Measurements from ENCODE around the gene HMGN1.

HMGN1 gene

DNA sequence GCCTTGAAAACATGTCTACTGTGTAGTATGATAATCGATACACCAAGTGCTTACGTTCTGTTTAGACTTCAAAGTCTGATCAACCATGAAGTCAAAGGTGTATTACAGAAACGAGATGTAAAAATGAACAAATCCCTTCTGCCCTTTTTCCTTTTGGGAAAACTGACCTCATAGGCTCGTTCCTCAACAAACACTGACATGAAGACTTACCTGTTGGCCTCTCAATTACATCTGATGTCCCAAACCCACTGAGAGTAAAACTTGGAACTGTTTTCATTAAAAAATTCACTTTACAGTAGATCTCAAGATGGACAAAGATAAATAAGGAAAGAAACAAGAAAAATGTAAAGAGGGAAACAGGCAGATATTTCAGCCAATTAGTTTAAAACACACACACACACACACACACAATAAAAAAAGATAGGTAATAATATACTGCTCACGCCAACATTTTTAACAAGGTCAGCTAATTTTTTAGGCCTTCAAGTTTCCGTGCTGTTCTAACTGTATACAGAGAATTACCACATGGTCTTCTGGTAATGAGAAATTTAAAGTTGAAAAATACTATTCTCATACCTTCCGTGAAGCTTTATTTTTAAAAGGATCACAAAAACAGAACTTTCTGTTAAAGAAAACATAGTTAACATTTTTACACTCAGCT lies 2.1 kb downstream of the HMGN1 start:
- TF ChIP-seq EP300 (IDR thresholded peaks at IDR 0.05; ENCODE audit: borderline replicate concordance) (no peak), YY1 (IDR thresholded peaks at IDR 0.05; ENCODE audit: low read depth) (no peak), CEBPB (IDR thresholded peaks at IDR 0.05) (no peak), TAF1 (IDR thresholded peaks at IDR 0.05; ENCODE audit: low read depth) (no peak), TCF12 (IDR thresholded peaks at IDR 0.05; ENCODE audit: low read depth) (no peak)
- TF ChIP-seq, protein P1, sequence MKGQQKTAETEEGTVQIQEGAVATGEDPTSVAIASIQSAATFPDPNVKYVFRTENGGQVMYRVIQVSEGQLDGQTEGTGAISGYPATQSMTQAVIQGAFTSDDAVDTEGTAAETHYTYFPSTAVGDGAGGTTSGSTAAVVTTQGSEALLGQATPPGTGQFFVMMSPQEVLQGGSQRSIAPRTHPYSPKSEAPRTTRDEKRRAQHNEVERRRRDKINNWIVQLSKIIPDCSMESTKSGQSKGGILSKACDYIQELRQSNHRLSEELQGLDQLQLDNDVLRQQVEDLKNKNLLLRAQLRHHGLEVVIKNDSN (IDR thresholded peaks at IDR 0.05): no peak

DNA sequence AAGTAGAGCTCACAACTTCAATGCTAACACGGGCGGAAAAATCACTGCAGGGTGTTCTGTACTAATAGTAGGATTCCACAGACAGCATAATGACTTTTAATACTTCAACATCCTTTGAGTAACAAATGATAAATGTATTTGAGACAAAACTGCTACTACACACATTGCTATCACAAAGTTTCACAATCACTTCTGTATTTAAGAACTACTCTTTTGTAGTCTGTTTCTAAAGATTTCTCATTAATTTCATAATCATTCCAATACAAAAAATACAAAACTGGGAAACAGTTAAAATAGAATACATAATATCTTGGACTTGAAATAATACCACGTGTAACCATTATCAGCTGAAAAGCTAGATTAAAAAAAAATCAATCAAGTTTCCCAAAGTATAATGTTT lies 2.7 kb downstream of the HMGN1 start:
- TF ChIP-seq TEAD4 (IDR thresholded peaks at IDR 0.05): no peak

DNA sequence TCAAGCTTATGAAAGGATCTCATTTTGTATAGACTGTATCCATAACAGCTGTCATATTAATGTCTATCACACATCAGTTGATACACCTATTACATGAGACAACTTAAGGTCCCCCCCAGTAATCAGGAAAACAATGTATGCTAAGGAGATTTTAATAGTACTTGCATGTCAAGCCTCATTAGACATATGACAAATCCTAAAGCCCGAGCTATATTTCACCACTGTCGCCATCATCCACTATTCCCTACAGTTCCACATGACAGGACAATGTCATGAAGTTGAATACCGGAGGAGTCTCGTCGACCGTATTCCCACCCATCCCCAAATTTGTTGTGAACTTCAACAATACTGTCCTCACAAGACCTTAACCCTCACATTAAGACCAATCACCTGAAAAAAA lies 3.4 kb downstream of the HMGN1 start:
- TF ChIP-seq RAD21 (IDR thresholded peaks at IDR 0.05; ENCODE audit: low read depth) (no peak), EP300 (IDR thresholded peaks at IDR 0.05; ENCODE audit: borderline replicate concordance) (no peak), NFIC (IDR thresholded peaks at IDR 0.05) (no peak), TAF1 (IDR thresholded peaks at IDR 0.05; ENCODE audit: low read depth) (no peak), TCF12 (IDR thresholded peaks at IDR 0.05; ENCODE audit: low read depth) (no peak), EGR1 (IDR thresholded peaks at IDR 0.05) (no peak), CREB1 (IDR thresholded peaks at IDR 0.05; ENCODE audit: low read depth) (no peak), YY1 (IDR thresholded peaks at IDR 0.05; ENCODE audit: low read depth) (no peak), TEAD4 (IDR thresholded peaks at IDR 0.05) (no peak), FOXM1 (IDR thresholded peaks at IDR 0.05; ENCODE audit: borderline replicate concordance, low read depth) (no peak), CEBPB (IDR thresholded peaks at IDR 0.05) (no peak), ZBTB7A (IDR thresholded peaks at IDR 0.05; ENCODE audit: low read depth) (no peak)
- TF ChIP-seq, protein P2, sequence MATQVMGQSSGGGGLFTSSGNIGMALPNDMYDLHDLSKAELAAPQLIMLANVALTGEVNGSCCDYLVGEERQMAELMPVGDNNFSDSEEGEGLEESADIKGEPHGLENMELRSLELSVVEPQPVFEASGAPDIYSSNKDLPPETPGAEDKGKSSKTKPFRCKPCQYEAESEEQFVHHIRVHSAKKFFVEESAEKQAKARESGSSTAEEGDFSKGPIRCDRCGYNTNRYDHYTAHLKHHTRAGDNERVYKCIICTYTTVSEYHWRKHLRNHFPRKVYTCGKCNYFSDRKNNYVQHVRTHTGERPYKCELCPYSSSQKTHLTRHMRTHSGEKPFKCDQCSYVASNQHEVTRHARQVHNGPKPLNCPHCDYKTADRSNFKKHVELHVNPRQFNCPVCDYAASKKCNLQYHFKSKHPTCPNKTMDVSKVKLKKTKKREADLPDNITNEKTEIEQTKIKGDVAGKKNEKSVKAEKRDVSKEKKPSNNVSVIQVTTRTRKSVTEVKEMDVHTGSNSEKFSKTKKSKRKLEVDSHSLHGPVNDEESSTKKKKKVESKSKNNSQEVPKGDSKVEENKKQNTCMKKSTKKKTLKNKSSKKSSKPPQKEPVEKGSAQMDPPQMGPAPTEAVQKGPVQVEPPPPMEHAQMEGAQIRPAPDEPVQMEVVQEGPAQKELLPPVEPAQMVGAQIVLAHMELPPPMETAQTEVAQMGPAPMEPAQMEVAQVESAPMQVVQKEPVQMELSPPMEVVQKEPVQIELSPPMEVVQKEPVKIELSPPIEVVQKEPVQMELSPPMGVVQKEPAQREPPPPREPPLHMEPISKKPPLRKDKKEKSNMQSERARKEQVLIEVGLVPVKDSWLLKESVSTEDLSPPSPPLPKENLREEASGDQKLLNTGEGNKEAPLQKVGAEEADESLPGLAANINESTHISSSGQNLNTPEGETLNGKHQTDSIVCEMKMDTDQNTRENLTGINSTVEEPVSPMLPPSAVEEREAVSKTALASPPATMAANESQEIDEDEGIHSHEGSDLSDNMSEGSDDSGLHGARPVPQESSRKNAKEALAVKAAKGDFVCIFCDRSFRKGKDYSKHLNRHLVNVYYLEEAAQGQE (IDR thresholded peaks at IDR 0.05; ENCODE audit: low read depth): no peak
- TF ChIP-seq, protein P1 (IDR thresholded peaks at IDR 0.05): no peak
- TF ChIP-seq, protein P3, sequence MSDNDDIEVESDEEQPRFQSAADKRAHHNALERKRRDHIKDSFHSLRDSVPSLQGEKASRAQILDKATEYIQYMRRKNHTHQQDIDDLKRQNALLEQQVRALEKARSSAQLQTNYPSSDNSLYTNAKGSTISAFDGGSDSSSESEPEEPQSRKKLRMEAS (IDR thresholded peaks at IDR 0.05): no peak

- no peak for TF ChIP-seq NFIC (IDR thresholded peaks at IDR 0.05)
- TF ChIP-seq, protein P1 (IDR thresholded peaks at IDR 0.05): no peak
These were observed 4.0 kb downstream of the HMGN1 start for GRCh38 chr21:39344848-39345247.

GRCh38 chr21:39341249-39341923 lies 7.5 kb downstream of the HMGN1 start:
- no peak for TF ChIP-seq CREB1 (IDR thresholded peaks at IDR 0.05; ENCODE audit: low read depth)
- TF ChIP-seq YY1 (IDR thresholded peaks at IDR 0.05; ENCODE audit: low read depth): no peak
- no peak for TF ChIP-seq TCF12 (IDR thresholded peaks at IDR 0.05; ENCODE audit: low read depth)
- TF ChIP-seq FOXM1 (IDR thresholded peaks at IDR 0.05; ENCODE audit: borderline replicate concordance, low read depth): no peak
- TF ChIP-seq NFIC (IDR thresholded peaks at IDR 0.05): no peak
- TF ChIP-seq EGR1 (IDR thresholded peaks at IDR 0.05): no peak
- TF ChIP-seq CEBPB (IDR thresholded peaks at IDR 0.05): no peak
- TF ChIP-seq, protein P1 (IDR thresholded peaks at IDR 0.05): no peak
- no peak for TF ChIP-seq TAF1 (IDR thresholded peaks at IDR 0.05; ENCODE audit: low read depth)
- no peak for TF ChIP-seq TEAD4 (IDR thresholded peaks at IDR 0.05)
- TF ChIP-seq, protein P2 (IDR thresholded peaks at IDR 0.05; ENCODE audit: low read depth): no peak
- TF ChIP-seq ZBTB7A (IDR thresholded peaks at IDR 0.05; ENCODE audit: low read depth): no peak
- TF ChIP-seq, protein P3 (IDR thresholded peaks at IDR 0.05): no peak
- TF ChIP-seq RAD21 (IDR thresholded peaks at IDR 0.05; ENCODE audit: low read depth): no peak
- TF ChIP-seq EP300 (IDR thresholded peaks at IDR 0.05; ENCODE audit: borderline replicate concordance): no peak

All from Ishikawa (cell line).